ENCODE results near the gene STX7.

GRCh38 chr6:132479131-132479530, 33.8 kb downstream of the STX7 start:
- TF ChIP-seq CTCF (IDR thresholded peaks at IDR 0.05; ENCODE audit: low read depth, low read length), result no peak
- TF ChIP-seq EZH2phosphoT487 (IDR thresholded peaks at IDR 0.05; ENCODE audit: low read depth), result no peak
